HFF-Myc (cell line): ENCODE results near the gene UNC50.

ENCODE experiments used
- DNase-seq: peaks from one replicate; pipeline ENCODE4 v3.0.0-alpha.2; 2011; ENCODE audit warnings: low read depth; ENCODE audit errors: extremely low read depth
- H3K4me3 ChIP-seq: replicated peaks from 2 replicates; pipeline ENCODE4 v1.5.1; 2011; ENCODE audit warnings: low read depth, mild to moderate bottlenecking, control low read depth, low read length
- CTCF ChIP-seq: IDR thresholded peaks from 2 replicates; pipeline ENCODE4 v1.5.1; 2012; ENCODE audit warnings: mild to moderate bottlenecking, low read depth, low read length, control low read depth; ENCODE audit errors: missing control alignments

Gene UNC50

DNA sequence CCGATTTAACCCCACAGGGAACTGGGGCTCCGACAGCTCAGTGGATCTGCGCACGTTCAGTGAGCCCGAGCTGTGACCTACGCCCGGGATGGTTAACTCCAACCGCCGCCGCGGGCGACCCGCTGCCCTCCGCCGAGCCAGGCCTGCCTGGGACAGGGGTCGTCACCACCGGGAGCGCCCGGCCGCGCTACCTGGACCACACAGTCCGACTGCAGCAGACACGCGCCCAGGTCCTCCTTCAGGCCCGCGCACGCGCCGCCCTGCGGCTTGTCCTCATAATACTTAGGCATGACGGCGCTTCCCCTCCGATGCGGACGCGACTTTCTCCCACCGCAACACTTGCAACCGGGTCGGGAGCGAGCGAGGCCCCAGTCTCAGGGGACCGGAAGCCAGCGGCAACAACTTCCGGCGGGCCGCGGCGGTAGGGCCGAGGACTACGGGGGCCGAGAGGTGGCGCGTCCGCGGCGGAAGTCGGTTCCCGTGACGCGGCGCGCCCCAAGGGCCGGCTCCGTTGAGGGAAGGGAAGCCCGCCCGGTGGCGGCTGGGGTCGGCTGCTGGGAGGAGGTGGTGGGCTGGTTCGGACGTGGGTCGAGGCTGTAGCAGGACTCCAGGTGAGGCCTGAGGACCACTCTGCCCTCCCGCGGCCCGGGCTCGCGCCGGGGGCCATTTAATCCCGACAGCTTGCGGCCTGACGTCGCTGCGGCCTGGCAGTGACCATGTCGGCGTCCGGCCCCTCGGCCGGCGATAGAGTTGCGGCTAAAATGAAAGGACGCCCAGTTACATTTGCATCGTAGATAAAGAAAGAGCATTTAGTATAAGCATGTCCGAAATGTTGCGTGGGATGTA, at the start of gene UNC50, which contains the start of gene COA5:
TSS of gene UNC50 (plus strand) at position 474 of the 846 bp plus-strand sequence. CDS start 1,171 bp downstream, outside the sequence.
TSS of gene COA5 (minus strand) at position 397 of the 846 bp plus-strand sequence. CDS start at position 290, 107 bp downstream.
- no peak for TF ChIP-seq CTCF
- DNase-seq: peak; percentile 55

DNA sequence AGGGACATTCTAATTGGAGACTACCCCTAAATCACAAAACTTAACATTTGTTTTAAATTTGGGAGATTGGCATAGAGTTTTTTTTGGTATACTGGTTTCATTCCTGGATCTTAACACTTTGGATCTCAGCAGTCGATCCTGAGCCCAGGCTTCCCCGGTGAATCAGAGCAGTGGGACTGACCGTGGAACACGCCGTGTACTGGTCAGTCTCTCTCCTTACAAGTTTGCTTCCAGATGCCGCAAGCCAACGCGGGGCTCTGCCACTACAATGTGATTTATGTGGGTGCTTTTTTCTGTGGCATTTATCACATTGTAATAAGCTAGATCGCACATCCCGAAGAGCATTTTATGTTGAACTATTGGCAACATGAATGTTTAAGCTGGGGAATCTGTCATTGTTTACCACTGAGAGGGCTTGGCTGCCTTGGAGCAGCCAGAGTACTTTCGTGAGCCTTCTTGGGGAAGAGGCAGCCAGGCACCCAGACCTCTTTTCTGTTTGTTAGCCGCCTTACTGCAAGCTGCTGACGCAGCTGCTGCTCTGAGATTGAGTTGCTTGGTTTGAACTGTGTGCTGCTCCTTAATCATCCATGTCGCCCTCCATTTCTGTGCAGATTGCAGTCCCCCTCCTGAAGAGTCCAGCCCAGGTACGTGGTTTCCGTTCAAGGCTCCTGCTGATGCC, 49.4 kb upstream of the UNC50 start:
- no peak for TF ChIP-seq CTCF
- no peak overlapping the region for H3K4me3 ChIP-seq
- DNase-seq: no peak

More for the DNA sequence above, at the start of gene UNC50, which contains the start of gene COA5:
- peak within 1 kb of the TSS; percentile 78 for H3K4me3 ChIP-seq

- no peak overlapping the region for H3K4me3 ChIP-seq
- no peak for TF ChIP-seq CTCF
- DNase-seq: no peak
Measured at GRCh38 chr2:98559581-98559980, 48.8 kb upstream of the UNC50 start.

GRCh38 chr2:98560256-98560771, 48.1 kb upstream of the UNC50 start:
- TF ChIP-seq CTCF: no peak
- H3K4me3 ChIP-seq: no peak overlapping the region
- peak; percentile 50 for DNase-seq

GRCh38 chr2:98561018-98561417, 47.4 kb upstream of the UNC50 start:
- TF ChIP-seq CTCF: no peak
- H3K4me3 ChIP-seq: no peak overlapping the region
- no peak for DNase-seq

DNA sequence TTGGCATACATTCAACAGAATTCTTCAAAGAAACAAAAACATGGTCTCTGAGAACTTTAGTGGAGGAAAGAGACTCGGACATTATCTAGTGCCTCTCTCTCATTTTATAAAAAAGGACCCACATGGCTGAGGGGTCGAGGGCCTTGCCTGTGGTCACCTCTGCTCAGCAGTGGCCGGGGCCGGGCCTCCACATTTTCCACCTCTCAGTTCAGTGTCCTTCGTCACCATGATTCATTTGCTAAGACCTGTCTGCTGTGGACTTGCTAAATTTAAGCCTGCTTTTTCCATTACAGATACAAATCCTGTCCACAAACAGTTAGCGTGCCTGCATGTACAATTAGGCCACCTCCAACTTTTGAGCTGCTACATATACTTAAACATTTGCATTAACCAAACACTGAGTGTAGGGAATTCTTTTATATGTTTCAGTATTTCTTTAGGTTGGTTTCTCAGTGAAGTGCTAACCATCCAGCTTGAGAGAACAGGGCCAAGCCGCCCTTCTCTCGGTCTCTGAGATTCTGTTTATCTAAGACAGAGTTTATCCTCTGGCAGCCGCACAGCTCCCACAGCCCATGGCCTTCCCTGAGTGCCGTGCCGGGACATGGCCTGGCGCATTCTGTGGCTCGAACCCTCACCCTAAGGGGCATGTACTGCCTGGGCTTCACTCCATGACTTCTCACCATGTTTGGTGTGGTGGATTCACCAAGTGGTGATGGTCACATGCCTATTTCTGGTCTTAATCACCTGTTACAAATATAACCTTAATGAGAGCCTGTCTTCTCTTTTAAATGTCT, 46.3 kb upstream of the UNC50 start:
- no peak overlapping the region for H3K4me3 ChIP-seq
- DNase-seq: no peak
- TF ChIP-seq CTCF: no peak
